Measurements from ENCODE around the gene PCNX3. TPM values are rescaled to one million over a fixed set of nuclear protein-coding genes. Genes with fewer than 3 reads are reported as not detected.

The PCNX3 gene
- total and polyA plus RNA-seq, 2 donors (not counting 3 experiments of a cell fraction or from before 2014, with no cell fraction given): 42.6 to 53.9 TPM

- FAIRE-seq: no peak
- H3K79me2 ChIP-seq (ENCODE audit: control insufficient read depth, insufficient read depth, low read length): peaks cover 39% of the 10 kb centered on the region
These were observed 46.1 kb downstream of the PCNX3 start for GRCh38 chr11:65661599-65662246.

More at GRCh38 chr11:65661599-65662246, 46.1 kb downstream of the PCNX3 start:
- Histone ChIP-seq H3K4me1 (ENCODE audit: control insufficient read depth, extremely low read depth, insufficient read depth, low read length) (peaks cover 18% of the 10 kb centered on the region), H3K36me3 (ENCODE audit: control insufficient read depth in 2 of 2, extremely low read depth in 1 of 2, insufficient read depth in 2 of 2, low read length in 2 of 2) (peaks cover 21 to 44% of the 10 kb centered on the region in 2 experiments), H3K27me3 (ENCODE audit: control insufficient read depth in 2 of 2, insufficient read depth in 2 of 2, low read length in 2 of 2) (no peaks in the 10 kb centered on the region), H3K9ac (replicated peaks; ENCODE audit: extremely low read depth, insufficient read depth, low read length) (peak overlapping the region; percentile 90), H3K9me1 (replicated peaks; ENCODE audit: control insufficient read depth, extremely low read depth, insufficient read depth, low read length) (no peaks in the 10 kb centered on the region), H3K9me3 (replicated peaks; ENCODE audit: control insufficient read depth, insufficient read depth, low read length) (no peaks in the 10 kb centered on the region), H2AFZ (ENCODE audit: low read depth, low read length) (no peak overlapping the region), H3K4me2 (ENCODE audit: insufficient read depth, low read length) (peak overlapping the region; percentile 75), H3K4me3 (replicated peaks in 1 of 3; ENCODE audit: insufficient read depth in 1 of 3, low read depth in 1 of 3, low read length in 3 of 3) (peak overlapping the region; percentile 34 to 94 (median 77)), H4K20me1 (replicated peaks; ENCODE audit: control insufficient read depth, extremely low read depth, insufficient read depth, low read length) (no peaks in the 10 kb centered on the region), H3K27ac (ENCODE audit: insufficient read depth, low read depth, low read length) (peak overlapping the region; percentile 91)
- CTCF ChIA-PET: interaction anchor here (1.9 kb wide), 1 partner anchor 8 kb away, joined by 14 read pairs; no protein-coding TSS in a partner anchor
- no TSS peak for BruUV-seq (replicated peaks)
- intact Hi-C loops (cut with micrococcal nuclease) (no loop called here), dilution Hi-C loops (cut with MboI; ENCODE audit: extremely low pct_ligation_motif_present, low sequenced_read_pairs) (no loop called here)
- no peak for DNase-seq (ENCODE audit: low read depth, low spot score)
- TF ChIP-seq JUN (IDR thresholded peaks at IDR 0.05; ENCODE audit: borderline replicate concordance, insufficient read depth, insufficient read length, low read depth) (no peak), FOS (IDR thresholded peaks at IDR 0.05; ENCODE audit: borderline replicate concordance, insufficient read depth, low read length) (no peak), CTCF (IDR thresholded peaks at IDR 0.05; ENCODE audit: extremely low read depth in 1 of 2, insufficient read depth in 1 of 2, low read depth in 1 of 2, low read length in 2 of 2) (no peak), POLR2AphosphoS5 (IDR thresholded peaks at IDR 0.05; ENCODE audit: insufficient read depth, low read depth, low read length) (no peak), GATA2 (IDR thresholded peaks at IDR 0.05; ENCODE audit: insufficient read depth, insufficient read length, low read depth, low read length) (no peak)
- POLR2A ChIA-PET: interaction anchor here (0.6 to 2.6 kb wide), 3 partner anchors 9 to 57 kb away, joined by 3 to 19 read pairs (median 4); no protein-coding TSS in a partner anchor
